ENCODE measurements around the gene FMO3.

GRCh38 chr1:171137580-171137979, 46.9 kb downstream of the FMO3 start:
- TF ChIP-seq, protein P1, sequence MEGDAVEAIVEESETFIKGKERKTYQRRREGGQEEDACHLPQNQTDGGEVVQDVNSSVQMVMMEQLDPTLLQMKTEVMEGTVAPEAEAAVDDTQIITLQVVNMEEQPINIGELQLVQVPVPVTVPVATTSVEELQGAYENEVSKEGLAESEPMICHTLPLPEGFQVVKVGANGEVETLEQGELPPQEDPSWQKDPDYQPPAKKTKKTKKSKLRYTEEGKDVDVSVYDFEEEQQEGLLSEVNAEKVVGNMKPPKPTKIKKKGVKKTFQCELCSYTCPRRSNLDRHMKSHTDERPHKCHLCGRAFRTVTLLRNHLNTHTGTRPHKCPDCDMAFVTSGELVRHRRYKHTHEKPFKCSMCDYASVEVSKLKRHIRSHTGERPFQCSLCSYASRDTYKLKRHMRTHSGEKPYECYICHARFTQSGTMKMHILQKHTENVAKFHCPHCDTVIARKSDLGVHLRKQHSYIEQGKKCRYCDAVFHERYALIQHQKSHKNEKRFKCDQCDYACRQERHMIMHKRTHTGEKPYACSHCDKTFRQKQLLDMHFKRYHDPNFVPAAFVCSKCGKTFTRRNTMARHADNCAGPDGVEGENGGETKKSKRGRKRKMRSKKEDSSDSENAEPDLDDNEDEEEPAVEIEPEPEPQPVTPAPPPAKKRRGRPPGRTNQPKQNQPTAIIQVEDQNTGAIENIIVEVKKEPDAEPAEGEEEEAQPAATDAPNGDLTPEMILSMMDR (IDR thresholded peaks at IDR 0.05): no peak
- TF ChIP-seq POLR2A (IDR thresholded peaks at IDR 0.05): no peak
